GM18861 (cell line): ENCODE results near the gene PITPNM3.

Experiments used
- ATAC-seq: cut with Tn5 transposase; IDR thresholded peaks from one replicate; pipeline ENCODE4 v1.9.1; 2021; ENCODE audit not compliant: unreplicated experiment

Gene PITPNM3

GRCh38 chr17:6554342-6554741, 2.0 kb downstream of the PITPNM3 start:
- ATAC-seq: no peak

DNA sequence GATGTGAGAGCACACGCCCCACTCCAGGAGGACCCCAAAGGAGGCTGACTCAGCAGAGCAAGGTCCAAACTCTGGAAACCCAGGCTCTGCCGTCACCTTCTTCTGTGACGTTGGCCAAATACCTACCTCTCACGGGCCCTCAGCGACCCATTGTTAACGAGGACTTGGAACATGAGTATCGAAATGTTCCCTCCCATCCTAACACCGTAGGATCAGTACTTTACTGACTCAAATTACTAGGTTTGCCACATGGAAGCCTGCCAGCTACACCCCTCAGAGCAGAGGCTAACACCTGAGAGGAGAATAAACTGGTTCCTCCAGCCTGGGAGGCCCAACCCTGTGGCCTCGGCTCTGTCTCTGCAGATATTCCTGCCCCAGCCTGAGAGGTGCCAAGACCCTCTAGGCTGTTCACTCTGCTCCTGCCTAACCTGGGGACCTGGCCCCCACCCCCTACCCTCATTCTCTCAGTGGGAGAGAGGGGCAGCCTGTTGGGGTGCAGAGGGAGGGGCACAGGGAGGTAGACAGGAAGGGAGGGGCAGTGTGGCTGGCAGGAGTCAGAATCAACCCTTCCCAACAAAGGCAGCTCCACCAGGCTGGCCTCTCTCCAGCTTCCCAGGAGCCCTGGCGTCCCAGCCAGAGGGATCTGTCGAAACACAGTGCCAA, 4.4 kb downstream of the PITPNM3 start:
- no peak for ATAC-seq

- no peak for ATAC-seq
Measured at GRCh38 chr17:6551356-6551755, 5.0 kb downstream of the PITPNM3 start.

DNA sequence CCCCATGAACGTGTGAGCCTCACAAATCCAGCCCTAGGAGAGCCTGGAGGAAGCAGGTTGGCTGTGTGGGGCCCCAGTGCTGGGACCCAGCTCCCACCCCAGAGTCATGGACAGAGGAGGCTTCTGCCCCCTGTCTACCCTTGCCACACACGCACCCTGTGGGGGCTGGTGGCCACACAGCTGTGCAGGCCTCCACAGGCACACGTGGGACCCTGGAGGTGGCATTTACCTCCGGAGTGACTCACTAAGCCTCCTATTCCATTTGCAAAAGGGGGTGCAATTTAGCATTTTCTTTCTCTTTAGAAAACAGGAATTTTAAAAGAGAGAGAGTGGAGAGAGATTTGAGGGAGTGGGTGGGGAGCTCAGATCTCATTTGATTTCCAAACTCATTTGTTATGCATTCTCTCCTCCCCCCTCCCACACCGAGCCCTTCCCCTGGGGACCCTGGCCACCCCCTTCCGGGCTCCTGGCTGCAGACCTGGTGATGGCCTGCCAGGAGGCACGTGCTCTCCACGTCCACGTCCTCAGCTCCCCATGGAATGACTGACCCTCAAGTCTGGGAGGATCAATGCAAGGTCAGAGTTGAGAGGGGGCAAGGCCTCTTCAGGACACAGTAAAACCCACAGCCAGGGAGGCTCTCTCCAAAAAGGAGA, 6.8 kb downstream of the PITPNM3 start:
- ATAC-seq: no peak

DNA sequence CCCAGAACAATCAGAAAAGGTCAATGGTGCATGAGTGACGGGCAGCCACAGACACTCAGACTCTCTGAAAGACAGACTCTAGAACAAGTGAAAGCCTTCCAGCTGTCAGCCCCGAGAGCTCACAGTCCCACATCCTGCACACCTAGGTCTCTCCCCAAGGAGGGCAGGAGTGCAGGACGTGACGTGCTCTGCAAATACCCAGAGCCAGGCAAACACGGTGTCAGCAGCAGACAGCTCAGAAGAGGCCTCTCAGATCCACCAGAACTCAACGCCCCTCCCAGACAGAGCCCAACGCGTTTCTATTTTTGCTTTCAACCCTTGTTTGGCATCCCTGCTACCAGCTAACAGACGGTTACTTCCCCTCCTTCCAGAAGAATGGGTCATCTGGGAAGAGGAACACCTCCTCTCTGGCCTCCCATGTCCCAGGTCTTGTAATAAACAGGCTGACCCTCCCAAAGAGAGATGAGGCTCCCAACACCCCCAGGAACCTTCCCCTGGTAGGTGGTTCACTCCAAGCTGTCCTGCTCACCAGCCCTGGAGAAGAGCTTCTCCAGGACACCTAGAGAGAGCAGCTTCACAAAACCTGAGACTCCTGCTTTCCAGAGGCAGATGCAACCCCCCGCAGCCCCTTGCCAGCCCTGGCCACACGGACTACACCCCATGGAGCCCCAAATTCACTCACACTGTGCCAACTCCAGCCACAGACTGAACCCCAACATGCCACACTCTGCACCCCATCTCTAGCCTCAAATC, 7.6 kb downstream of the PITPNM3 start:
- ATAC-seq: no peak

- ATAC-seq: no peak
Measured at GRCh38 chr17:6548034-6548433, 8.3 kb downstream of the PITPNM3 start.

- no peak for ATAC-seq
Measured at GRCh38 chr17:6547336-6547735, 9.0 kb downstream of the PITPNM3 start.

GRCh38 chr17:6546069-6546718, 10.2 kb downstream of the PITPNM3 start:
- no peak for ATAC-seq

- no peak for ATAC-seq
Measured at GRCh38 chr17:6545291-6545690, 11.1 kb downstream of the PITPNM3 start.

GRCh38 chr17:6544011-6544370, 12.4 kb downstream of the PITPNM3 start:
- no peak for ATAC-seq

- no peak for ATAC-seq
Measured at GRCh38 chr17:6543079-6544010, 13.0 kb downstream of the PITPNM3 start.

DNA sequence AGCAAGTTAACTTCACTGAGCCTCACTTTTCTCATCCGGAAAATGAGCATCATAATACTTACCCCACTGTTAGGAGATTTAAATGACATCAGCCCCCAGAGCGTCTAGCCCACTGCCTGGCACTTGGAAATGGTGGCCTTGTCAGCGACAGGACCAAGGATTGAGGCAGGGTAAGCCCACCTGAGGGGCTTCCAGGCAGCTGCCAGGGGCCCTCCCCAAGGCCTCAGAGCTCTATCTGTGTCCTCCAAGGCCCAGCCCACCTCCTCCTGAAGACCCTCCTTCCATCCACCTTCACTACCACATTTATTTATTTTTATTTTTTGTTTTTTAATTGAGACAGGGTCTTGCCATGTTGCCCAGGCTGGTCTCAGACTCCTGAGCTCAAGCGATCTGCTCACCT, 13.8 kb downstream of the PITPNM3 start:
- ATAC-seq: no peak

GRCh38 chr17:6541886-6542285, 14.5 kb downstream of the PITPNM3 start:
- ATAC-seq: no peak

DNA sequence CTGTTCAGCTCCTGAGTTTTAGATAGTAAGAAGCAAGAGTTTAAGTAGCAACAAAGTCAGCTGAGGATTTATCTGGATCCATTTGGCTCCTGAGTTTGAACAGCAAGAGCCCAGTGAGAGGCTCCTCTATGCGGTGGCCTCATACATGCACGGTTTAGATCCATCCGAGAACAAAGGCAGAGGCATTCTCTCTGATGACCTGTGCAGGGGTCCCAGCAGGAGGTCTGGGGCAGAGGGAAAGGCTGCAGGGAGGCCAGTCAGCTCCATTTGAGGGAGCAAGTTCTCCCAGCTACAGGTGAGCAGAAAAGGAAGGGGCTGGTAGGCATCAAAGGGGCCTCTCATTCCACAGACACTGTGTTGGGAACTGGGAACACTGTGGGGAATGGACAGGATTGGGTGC, 16.5 kb downstream of the PITPNM3 start:
- ATAC-seq: no peak

- ATAC-seq: no peak
Measured at GRCh38 chr17:6536566-6537065, 19.7 kb downstream of the PITPNM3 start.

- no peak for ATAC-seq
Measured at GRCh38 chr17:6536053-6536452, 20.3 kb downstream of the PITPNM3 start.

- no peak for ATAC-seq
Measured at GRCh38 chr17:6534846-6535514, 21.4 kb downstream of the PITPNM3 start.

DNA sequence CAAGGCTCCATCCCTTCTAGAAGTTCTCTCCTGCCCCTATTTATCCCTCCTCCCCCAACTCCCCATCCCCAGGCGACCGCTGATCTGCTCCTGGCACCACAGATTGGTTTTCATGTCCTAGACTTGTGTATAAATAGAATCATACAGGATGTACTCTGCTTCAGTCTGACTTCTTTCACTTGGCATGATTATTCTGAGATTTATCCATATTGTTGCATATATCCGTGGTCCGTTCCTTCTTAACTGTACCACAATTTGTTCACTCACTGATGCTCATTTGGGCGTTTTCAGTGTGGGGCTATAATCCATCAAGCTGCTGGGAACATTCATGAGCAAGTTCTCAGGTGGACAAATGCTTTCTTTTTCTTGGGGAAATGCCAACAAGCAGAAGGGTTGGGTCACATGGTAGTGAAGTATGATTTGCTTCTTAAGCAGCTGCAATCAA, 23.9 kb downstream of the PITPNM3 start:
- ATAC-seq: no peak

GRCh38 chr17:6531575-6531974, 24.8 kb downstream of the PITPNM3 start:
- ATAC-seq: no peak
